MCF 10A (cell line): ENCODE measurements around the gene CSTPP1. TPM values are rescaled to one million over a fixed set of nuclear protein-coding genes. Genes with fewer than 3 reads are reported as not detected.
A peak's percentile ranks its signal among the peaks of the same experiment; 100 is the strongest.

Experiments
- BruUV-seq: library from RNA; stranded (reverse); fragments of 400-500 nt; replicated peaks from 2 replicates; lab custom pipeline; 2021; lab: Mats Ljungman, UMichigan
- CTCF ChIA-PET: fragments of 300-600 bp; sonication (Branson Sonifier 250); formaldehyde crosslinking; extraction: SDS; loops from one replicate; lab custom pipeline; 2021; ENCODE audit warnings: antibody characterized with exemption, inconsistent platforms; lab: Yijun Ruan, JAX
- POLR2A ChIA-PET: fragments of 300-600, 350-650 bp; sonication (Branson Sonifier 250); formaldehyde crosslinking; extraction: SDS; loops from one replicate; lab custom pipeline; 2020; ENCODE audit warnings: antibody characterized with exemption, inconsistent platforms; lab: Yijun Ruan, JAX
- DNase-seq: peaks from one replicate; pipeline ENCODE4 v3.0.0-alpha.2; 2018; ENCODE audit not compliant: unreplicated experiment
- H3K27ac Mint-ChIP-seq: one replicate; pipeline ENCODE4 v1.8.0; 2022; ENCODE audit warnings: mild to moderate bottlenecking, low read depth, mixed read lengths; ENCODE audit not compliant: unreplicated experiment
- H3K27me3 Mint-ChIP-seq: one replicate; pipeline ENCODE4 v1.8.0; 2022; ENCODE audit warnings: mixed read lengths; ENCODE audit not compliant: insufficient read depth, unreplicated experiment
- H3K36me3 Mint-ChIP-seq: one replicate; pipeline ENCODE4 v1.8.0; 2022; ENCODE audit warnings: mild to moderate bottlenecking, moderate library complexity, mixed read lengths; ENCODE audit not compliant: insufficient read depth, unreplicated experiment
- H3K4me1 Mint-ChIP-seq: one replicate; pipeline ENCODE4 v1.8.0; 2022; ENCODE audit warnings: mixed read lengths; ENCODE audit not compliant: insufficient read depth, unreplicated experiment
- H3K4me3 Mint-ChIP-seq: one replicate; pipeline ENCODE4 v1.8.0; 2022; ENCODE audit warnings: mild to moderate bottlenecking, moderate library complexity, mixed read lengths; ENCODE audit not compliant: unreplicated experiment
- H3K9me3 Mint-ChIP-seq: one replicate; pipeline ENCODE4 v1.8.0; 2022; ENCODE audit warnings: mixed read lengths; ENCODE audit not compliant: unreplicated experiment
- intact Hi-C: fragments of 100-400 bp; cut with micrococcal nuclease; formaldehyde crosslinking; loops from 2 replicates; pipeline ENCODE4 v1.14.1; 2022
- total RNA-seq: library from RNA; stranded (reverse); gene quantifications from 2 replicates; pipeline ENCODE4 v1.2.3, GENCODE V29; 2022
- TF ChIP-seq, protein P1 (sequence below): fragments of 200-600 bp; IDR thresholded peaks from one replicate; pipeline ENCODE4 v1.8.0; 2022; ENCODE audit warnings: antibody characterized with exemption, mild to moderate bottlenecking; ENCODE audit not compliant: unreplicated experiment

Gene CSTPP1
- total RNA-seq, 1 experiment from 2014 or later: 19.2 TPM

DNA sequence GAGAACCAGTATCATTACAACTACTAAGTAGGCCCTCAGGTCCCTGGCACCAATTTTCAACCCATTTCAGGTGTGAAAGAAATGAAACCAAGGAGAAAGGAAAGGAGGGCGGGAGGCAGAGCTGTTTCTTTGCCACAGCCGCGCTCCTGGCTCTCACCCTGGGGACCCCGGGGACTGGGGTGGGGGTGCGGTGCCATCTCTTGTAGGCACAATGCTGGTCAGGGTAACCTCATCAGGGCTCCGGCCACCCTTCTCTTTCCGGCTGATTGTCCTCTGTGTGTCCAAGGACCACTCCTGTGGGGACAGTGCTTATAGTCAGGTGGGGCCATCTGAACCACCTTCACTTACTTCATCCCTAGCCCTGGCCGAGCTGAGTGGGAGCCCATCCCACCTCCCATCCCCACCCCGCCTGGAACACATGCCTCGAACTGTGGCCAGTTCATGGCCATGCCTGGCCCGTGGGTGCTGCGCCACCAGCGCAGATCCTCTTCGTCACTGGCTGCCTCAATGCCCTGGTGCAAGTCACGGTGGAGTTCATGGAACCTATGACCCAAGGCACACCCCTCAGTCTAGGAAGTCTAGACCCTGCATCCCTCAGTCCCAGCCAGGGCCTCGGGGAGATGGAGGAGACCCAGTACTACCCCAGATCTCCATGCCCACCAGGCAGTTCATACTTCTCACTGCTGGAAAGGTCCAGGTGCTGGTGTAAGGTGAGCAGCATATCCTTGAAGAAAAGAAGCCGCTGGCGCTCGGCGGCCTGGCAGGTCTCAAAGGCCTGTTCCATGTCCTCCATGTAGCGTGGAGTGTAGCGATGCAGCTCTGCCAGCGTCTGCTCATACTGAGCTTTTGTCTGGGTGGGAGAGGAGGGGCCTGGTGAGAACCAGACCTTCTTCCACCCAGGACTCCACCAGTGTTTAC lies 242.4 kb downstream of the CSTPP1 start:
- H3K27me3 Mint-ChIP-seq: no peaks in the 10 kb centered on the region
- peak overlapping the region; percentile 88 for H3K27ac Mint-ChIP-seq
- no peaks in the 10 kb centered on the region for H3K9me3 Mint-ChIP-seq
- DNase-seq: no peak
- H3K4me3 Mint-ChIP-seq: no peak overlapping the region
- no TSS peak for BruUV-seq
- peaks cover 33% of the 10 kb centered on the region for H3K36me3 Mint-ChIP-seq
- TF ChIP-seq, protein P1, sequence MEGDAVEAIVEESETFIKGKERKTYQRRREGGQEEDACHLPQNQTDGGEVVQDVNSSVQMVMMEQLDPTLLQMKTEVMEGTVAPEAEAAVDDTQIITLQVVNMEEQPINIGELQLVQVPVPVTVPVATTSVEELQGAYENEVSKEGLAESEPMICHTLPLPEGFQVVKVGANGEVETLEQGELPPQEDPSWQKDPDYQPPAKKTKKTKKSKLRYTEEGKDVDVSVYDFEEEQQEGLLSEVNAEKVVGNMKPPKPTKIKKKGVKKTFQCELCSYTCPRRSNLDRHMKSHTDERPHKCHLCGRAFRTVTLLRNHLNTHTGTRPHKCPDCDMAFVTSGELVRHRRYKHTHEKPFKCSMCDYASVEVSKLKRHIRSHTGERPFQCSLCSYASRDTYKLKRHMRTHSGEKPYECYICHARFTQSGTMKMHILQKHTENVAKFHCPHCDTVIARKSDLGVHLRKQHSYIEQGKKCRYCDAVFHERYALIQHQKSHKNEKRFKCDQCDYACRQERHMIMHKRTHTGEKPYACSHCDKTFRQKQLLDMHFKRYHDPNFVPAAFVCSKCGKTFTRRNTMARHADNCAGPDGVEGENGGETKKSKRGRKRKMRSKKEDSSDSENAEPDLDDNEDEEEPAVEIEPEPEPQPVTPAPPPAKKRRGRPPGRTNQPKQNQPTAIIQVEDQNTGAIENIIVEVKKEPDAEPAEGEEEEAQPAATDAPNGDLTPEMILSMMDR: no peak
- ChIA-PET CTCF (interaction anchor here (0.6 to 5.3 kb wide), 24 partner anchors 9 to 317 kb away, joined by 3 to 55 read pairs (median 5); partner anchors contain the start of genes ACP2, DDB2, NR1H3 and PACSIN3), POLR2A (interaction anchor here (0.6 to 5.7 kb wide), 4 partner anchors 11 to 70 kb away, joined by 3 to 72 read pairs (median 4); partner anchors contain the start of gene DDB2)
- intact Hi-C loops: loop anchor here (5.0 kb wide), 1 partner anchor 228 kb away; the partner anchor contains the start of gene SLC39A13
- peaks cover 17% of the 10 kb centered on the region for H3K4me1 Mint-ChIP-seq

DNA sequence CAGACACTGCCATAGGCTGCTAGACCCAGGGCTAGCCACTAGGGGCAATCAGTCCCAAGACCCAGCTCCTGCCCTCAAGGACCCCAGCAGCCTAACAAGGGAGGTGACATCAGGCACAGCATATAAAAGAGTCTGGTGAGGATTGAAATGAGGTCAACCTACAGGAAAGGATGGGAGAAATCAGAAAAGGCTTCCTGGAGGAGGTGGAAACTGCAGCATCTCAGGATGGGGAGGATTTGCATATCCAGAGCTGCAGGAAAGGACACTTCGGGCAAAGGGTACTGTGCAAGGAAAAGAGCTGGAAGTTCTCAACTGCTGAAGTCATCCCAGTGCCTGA lies 243.1 kb downstream of the CSTPP1 start:
- Mint-ChIP-seq H3K4me1 (peaks cover 22% of the 10 kb centered on the region), H3K36me3 (peaks cover 38% of the 10 kb centered on the region), H3K27ac (peak overlapping the region; percentile 88), H3K9me3 (no peaks in the 10 kb centered on the region), H3K27me3 (no peaks in the 10 kb centered on the region), H3K4me3 (no peak overlapping the region)
- no TSS peak for BruUV-seq
- ChIA-PET CTCF (interaction anchor here (0.5 to 5.3 kb wide), 10 partner anchors 9 to 275 kb away, joined by 3 to 55 read pairs (median 12); partner anchors contain the start of genes DDB2 and PACSIN3), POLR2A (interaction anchor here (0.7 to 5.7 kb wide), 5 partner anchors 10 to 400 kb away, joined by 3 to 72 read pairs (median 4); partner anchors contain the start of gene DDB2)
- TF ChIP-seq, protein P1: peak; percentile 43
- intact Hi-C loops: loop anchor here (5.0 kb wide), 1 partner anchor 228 kb away; the partner anchor contains the start of gene SLC39A13
- peak; percentile 47 for DNase-seq

DNA sequence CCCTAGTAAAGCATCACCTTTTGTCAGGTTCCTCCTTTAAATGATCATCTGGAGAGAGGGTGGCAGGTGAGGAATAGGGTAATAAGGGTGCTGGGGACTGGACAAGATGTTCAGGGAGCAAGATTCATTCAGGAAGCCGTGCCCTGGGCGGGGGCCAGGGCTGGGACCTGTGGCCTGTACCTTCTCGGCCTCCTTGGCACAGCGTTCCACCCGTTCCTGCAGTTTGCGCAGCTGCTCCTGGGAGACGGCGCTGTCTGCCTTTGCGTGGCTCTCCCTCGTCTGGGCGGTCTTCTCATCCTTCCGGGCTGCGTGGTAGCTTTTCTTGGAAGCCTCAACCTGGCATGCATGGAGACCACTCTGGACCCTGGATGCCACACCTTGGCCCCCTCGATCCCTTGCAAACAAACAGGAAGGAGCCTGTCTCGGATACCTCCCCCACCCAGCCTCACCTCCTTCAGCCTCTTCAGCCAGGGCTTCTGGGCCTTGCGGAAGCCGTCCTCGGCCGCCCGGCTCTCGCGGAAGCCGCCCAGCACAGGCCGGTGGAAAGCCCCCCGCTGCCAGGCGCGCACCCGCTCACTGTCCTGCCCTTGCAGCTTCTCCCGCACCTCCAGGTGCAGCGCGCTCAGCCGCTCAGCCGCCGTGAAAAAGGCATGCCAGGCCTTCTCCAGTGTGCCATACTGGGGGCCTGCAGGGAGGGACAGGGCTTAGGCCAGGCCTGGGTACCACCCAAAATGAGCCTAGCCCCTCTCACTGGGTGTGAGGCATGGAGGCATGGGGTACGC lies 243.6 kb downstream of the CSTPP1 start:
- no peak overlapping the region for H3K4me3 Mint-ChIP-seq
- peaks cover 22% of the 10 kb centered on the region for H3K4me1 Mint-ChIP-seq
- POLR2A ChIA-PET: interaction anchor here (0.7 to 5.7 kb wide), 6 partner anchors 9 to 400 kb away, joined by 3 to 72 read pairs (median 4); partner anchors contain the start of gene DDB2
- no peaks in the 10 kb centered on the region for H3K27me3 Mint-ChIP-seq
- CTCF ChIA-PET: interaction anchor here (0.5 to 5.3 kb wide), 13 partner anchors 8 to 317 kb away, joined by 3 to 55 read pairs (median 5); partner anchors contain the start of genes DDB2 and PACSIN3
- no peak for DNase-seq
- no TSS peak for BruUV-seq
- intact Hi-C loops: no loop called here
- peak overlapping the region; percentile 88 for H3K27ac Mint-ChIP-seq
- peaks cover 38% of the 10 kb centered on the region for H3K36me3 Mint-ChIP-seq
- H3K9me3 Mint-ChIP-seq: no peaks in the 10 kb centered on the region
- TF ChIP-seq, protein P1: no peak
